Heart left ventricle (tissue), 13 donors: ENCODE data around the gene ECT2.

ENCODE experiments used
- CTCF ChIP-seq, 12 donors: fragments of 200-600 bp; sonication (generic) in 4 of 12; IDR thresholded peaks; one replicate each; pipeline versions ENCODE4 v1.5.0 to v1.8.0; 2018 to 2022; ENCODE audit warnings: antibody characterized with exemption in 12 of 12, mild to moderate bottlenecking in 5 of 12
- POLR2A ChIP-seq, 2 donors: fragments of 450-650 bp; IDR thresholded peaks; one replicate each; pipeline ENCODE4 v1.6.1; 2017; ENCODE audit warnings: antibody characterized with exemption in 2 of 2, mild to moderate bottlenecking in 2 of 2, moderate library complexity in 2 of 2
- donor health status: ischemic (EF 13 %, LVEDD 7.1; RV severe dilation, severe dysfunction).
- donor health status: DM: no; HTN: yes; CAD: no.
- donor health status: DM: no; HTN: no; CAD: no.
- donor health status: ischemic (EF 25% LVEDD 6.9; RV normal size, moderate dysfunction).
- donor health status: ischemic (EF 25% LVEDD 5.7; RV mildly dilated, moderate dysfunction).
- donor health status: ischemic (EF 35%, LVEDD 5.7; RV mildly dilated, moderate dysfunction).
- donor health status: nonischemic (EF 11% LVEDD 7.7; RV severe dilation, severe dysfunction).
- donor health status: DM: yes; HTN: yes; CAD: no.
- donor health status: PGD.
- donor health status: ischemic (EF 29% LVEDD 5.4; RV normal size, mild dysfunction).
- donor health status: nonischemic (EF 23%, LVEDD 6.1; RV moderate dilation, normal function).

GRCh38 chr3:172814738-172815137, 64.2 kb downstream of the ECT2 start:
- TF ChIP-seq POLR2A (IDR thresholded peaks at IDR 0.05) (no peak), CTCF (IDR thresholded peaks at IDR 0.05) (no peak)
